Stimulated activated CD4-positive, alpha-beta T cell treated with anti-CD3 and anti-CD28 coated beads, Interleukin-1b, Interleukin-23, amount 100 ng/mL, for 48 hours (primary cell): ENCODE measurements around the gene NAA40.

Source experiments
- DNase-seq: peaks from one replicate; pipeline ENCODE4 v3.0.0-alpha.2; 2020

NAA40 gene

GRCh38 chr11:63993100-63993499, 54.3 kb downstream of the NAA40 start:
- no peak for DNase-seq

DNA sequence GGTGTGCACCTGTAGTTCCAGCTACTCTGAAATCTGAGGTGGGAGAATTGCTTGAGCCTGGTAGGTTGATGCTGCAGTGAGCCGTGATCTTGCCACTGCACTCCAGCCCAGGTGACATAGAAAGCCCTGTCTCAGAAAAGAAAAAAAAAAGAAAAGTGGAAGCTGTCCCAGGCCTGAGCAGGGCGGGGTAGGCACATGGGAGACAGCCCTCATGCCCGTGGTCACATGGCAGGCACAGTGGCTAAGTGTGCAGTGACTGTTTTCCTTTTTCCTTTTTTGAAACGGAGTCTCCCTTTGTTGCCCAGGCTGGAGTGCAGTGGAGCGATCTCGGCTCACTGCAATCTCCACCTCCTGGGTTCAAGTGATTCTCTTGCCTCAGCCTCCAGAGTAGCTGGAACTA, 55.2 kb downstream of the NAA40 start:
- no peak for DNase-seq

DNA sequence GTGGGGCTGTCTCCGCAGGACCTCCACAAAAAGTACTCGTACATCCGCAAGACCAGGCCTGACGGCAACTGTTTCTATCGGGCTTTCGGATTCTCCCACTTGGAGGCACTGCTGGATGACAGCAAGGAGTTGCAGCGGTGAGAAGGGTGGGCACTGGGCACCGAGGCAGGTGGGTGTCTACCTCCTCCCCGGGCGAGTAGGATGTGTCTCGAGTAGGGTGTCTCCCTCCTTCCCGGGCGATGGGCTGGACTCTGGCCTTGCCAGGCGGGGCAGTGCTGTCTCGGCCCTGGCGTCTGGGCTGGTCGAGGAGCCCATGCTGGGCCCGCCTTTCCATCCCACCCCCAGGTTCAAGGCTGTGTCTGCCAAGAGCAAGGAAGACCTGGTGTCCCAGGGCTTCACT, 57.7 kb downstream of the NAA40 start:
- no peak for DNase-seq

GRCh38 chr11:63997104-63997700, 58.4 kb downstream of the NAA40 start:
- DNase-seq = no peak

DNA sequence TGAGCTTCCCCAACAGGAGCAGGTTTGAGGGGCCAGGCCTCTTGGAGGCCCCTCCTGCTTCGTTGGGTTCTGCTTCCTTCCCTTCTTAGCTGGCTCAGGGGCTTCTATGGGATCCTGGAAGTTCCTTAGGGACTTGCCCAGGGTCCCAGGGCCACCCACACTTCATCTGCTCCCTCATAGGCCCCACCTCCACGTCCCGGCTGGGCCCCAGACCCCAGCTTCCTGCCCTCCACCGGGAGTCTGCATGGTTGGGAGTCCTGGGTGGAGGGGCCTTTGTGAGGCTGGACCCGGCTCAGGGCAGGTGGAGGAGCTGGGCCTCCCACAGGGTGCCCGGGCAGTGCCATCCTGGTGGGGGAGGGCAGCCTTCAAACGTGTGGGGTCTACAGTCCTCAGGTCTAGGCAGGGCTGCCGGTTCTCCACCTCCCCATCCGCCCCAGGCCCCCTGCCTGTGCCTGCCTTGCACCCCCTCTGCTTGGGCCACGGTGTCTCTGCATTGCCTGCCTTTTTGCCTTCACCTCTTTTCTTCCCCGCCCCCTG, 59.1 kb downstream of the NAA40 start:
- no peak for DNase-seq

GRCh38 chr11:63998558-63999348, 60.0 kb downstream of the NAA40 start:
- no peak for DNase-seq

DNA sequence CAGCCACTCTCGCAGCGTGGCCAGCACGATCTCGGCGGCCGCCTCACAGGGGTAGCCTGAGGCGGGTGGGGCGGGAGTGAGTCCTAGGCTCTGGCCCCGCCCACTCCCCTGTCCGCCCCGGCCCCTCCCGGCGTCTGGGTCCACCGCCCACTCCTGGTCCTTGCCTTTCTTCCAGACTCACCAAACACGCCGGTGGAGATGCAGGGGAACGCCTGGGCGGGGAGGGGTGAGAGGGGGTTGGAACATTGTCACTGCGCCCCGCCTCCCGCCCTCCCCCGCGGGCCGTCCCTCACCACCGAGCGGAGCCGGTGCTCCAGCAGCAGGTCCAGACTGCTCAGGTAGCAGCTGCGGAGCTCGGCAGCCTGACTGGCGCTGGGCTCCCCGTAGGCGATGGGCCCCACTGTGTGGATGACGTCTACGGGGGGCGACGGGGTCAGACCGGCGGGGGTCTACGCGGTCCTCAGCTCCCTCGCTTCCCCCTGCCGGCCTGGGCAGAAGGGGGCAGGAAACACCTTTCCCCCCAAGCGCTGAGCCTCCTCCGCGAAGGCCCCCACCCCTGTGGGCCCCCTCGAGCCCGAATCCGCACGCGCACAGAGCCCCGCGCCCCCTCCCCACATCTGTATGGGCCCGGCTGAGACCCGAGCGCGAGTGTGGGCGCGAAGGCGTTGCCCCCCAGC, 60.7 kb downstream of the NAA40 start:
- DNase-seq = peak; percentile 47

DNA sequence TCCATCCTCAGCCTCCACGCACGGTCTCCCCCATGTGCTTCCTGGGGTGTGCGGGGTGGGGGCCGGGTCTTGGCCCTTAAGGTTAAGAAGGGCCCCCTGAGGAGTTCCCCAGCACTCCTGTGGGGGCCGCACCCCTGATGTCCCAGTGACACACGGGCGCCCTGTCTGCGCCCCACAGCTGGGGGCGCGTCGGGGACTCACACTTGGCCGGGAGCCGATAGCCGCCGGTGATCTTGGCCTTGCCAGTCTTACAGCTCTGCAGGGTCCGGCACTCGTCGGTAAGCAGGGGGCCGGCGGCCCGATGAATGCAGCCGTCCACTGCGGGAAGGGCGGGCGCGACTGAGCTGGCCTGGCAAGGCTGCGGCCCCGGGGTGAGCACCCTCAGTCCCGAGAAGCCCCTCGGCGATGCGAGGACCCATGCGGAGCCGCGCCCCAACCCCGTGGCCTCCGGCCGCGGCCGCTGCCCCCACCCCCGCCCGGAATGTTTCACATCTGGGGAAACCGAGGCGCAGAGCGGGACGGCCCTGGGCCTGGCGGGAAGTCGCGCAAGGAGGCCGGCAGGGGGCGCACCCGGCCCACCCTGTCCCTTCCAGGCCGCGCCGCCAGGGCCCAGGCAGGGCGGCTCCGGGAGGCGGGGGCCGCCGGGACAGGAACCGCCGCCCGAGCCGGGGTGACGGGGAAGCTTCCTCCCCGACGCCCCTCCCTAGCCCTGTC, 61.4 kb downstream of the NAA40 start:
- DNase-seq = peak; percentile 66

GRCh38 chr11:64000740-64001483, 62.1 kb downstream of the NAA40 start:
- no peak for DNase-seq

DNA sequence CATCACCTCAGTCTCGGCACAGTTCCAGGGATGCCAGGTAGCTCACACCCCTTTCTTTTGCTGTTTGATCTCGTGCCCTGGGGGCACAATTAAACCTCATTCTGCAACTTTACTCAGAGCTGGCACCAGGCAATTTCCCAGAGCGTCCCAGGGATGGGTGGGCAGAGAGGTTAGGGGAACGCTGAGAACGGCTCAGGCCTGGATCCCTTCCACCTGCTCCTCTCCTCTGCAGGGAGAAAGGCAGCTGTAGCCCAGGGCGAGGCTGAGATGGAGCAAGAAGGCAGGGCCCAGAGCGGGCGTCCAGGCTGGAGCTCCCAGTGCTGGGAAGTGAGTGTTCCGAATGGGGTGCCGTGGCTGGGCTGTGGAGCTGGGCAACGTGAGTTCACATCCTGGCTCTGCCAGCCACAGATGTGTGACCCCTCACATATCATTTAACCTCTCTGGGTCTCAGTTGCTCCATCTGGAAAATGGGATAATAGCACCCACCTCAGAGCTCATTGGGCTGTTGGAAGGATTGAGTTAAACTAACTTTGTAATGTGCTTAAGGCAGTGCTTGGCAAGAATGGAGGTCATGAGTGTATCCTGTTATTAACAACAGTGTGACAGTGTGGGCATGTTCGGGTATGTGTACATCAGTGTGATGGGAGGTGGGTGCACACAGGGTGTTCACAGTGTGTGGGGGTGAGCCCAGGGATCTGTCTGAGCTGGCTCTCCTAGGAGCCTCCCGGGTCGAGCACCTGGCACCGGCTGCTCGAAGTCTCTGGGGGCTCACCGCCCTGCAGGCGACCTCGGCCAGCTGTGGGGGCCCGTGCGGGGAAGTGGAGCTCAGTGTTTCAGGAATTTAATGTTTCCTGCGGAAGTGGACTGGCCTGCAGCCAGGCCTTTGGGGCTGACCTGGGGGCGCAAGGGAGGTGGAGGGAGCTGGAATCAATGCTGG, 63.0 kb downstream of the NAA40 start:
- DNase-seq = no peak

- DNase-seq = no peak
Observed at GRCh38 chr11:64003807-64004589, 65.2 kb downstream of the NAA40 start.

- no peak for DNase-seq
Observed at GRCh38 chr11:64004590-64004984, 65.8 kb downstream of the NAA40 start.

- no peak for DNase-seq
Observed at GRCh38 chr11:64005691-64006090, 66.9 kb downstream of the NAA40 start.

GRCh38 chr11:64006398-64006797, 67.6 kb downstream of the NAA40 start:
- DNase-seq = no peak
